HL-60 (cell line): ENCODE measurements around the gene GRK5.

Source experiments
- SPI1 ChIP-seq: IDR thresholded peaks from 2 replicates; pipeline ENCODE4 v1.6.1; 2012; ENCODE audit warnings: low read depth, mild to moderate bottlenecking, borderline replicate concordance
- TF ChIP-seq, protein P1 (sequence below): IDR thresholded peaks from one replicate; pipeline ENCODE4 v1.5.1; 2011; ENCODE audit warnings: low read length, control low read depth, inconsistent platforms; ENCODE audit not compliant: insufficient read depth

DNA sequence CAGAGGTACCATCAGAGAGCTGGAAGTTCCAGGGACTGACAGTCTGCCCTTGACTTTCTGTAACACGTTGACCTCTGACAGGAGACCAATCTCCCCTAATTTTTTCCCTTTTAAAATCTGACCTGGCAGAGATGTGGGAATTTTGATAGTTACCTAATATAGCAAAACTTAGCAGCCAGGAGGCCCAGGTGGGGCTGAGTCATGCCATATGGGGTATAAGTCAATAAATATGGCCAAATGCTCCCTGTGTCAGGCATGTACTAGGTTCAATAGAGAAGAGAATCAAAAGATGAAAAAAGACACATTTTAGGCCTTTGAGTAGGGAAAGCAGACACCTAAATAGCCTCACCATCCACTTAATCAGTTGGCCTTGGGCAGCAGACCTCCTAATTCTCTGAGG lies 6.1 kb upstream of the GRK5 start:
- TF ChIP-seq, protein P1, sequence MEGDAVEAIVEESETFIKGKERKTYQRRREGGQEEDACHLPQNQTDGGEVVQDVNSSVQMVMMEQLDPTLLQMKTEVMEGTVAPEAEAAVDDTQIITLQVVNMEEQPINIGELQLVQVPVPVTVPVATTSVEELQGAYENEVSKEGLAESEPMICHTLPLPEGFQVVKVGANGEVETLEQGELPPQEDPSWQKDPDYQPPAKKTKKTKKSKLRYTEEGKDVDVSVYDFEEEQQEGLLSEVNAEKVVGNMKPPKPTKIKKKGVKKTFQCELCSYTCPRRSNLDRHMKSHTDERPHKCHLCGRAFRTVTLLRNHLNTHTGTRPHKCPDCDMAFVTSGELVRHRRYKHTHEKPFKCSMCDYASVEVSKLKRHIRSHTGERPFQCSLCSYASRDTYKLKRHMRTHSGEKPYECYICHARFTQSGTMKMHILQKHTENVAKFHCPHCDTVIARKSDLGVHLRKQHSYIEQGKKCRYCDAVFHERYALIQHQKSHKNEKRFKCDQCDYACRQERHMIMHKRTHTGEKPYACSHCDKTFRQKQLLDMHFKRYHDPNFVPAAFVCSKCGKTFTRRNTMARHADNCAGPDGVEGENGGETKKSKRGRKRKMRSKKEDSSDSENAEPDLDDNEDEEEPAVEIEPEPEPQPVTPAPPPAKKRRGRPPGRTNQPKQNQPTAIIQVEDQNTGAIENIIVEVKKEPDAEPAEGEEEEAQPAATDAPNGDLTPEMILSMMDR, result no peak
- TF ChIP-seq SPI1, result no peak
